MM.1S (cell line): ENCODE data around the gene BCL11B.

ENCODE experiments used
- DNase-seq: peaks from one replicate; pipeline ENCODE4 v3.0.0-alpha.2; 2015
- H2AFZ ChIP-seq: fragments of 300-600 bp; sonication (generic); 2 replicates; pipeline ENCODE4 v1.6.0; 2016; ENCODE audit warnings: antibody characterized with exemption, low read length
- H3F3A ChIP-seq: fragments of 300-600 bp; sonication (generic); 2 replicates; pipeline ENCODE4 v1.6.1; 2016; ENCODE audit warnings: mild to moderate bottlenecking, antibody characterized with exemption, low read length, moderate library complexity, mixed read lengths; ENCODE audit not compliant: insufficient read depth
- H3K27ac ChIP-seq: fragments of 300-600 bp; sonication (generic); 2 replicates; pipeline ENCODE4 v1.5.1; 2016; ENCODE audit warnings: mild to moderate bottlenecking, low read length
- H3K27me3 ChIP-seq: fragments of 300-600 bp; sonication (generic); replicated peaks from 2 replicates; pipeline ENCODE4 v1.6.0; 2016; ENCODE audit warnings: low read length; ENCODE audit not compliant: insufficient read depth
- H3K36me3 ChIP-seq: fragments of 300-600 bp; sonication (generic); replicated peaks from 2 replicates; pipeline ENCODE4 v1.6.1; 2016; ENCODE audit warnings: mild to moderate bottlenecking, low read length, mixed read lengths; ENCODE audit not compliant: insufficient read depth
- H3K4me1 ChIP-seq: fragments of 300-600 bp; sonication (generic); 2 replicates; pipeline ENCODE4 v1.6.1; 2016; ENCODE audit warnings: low read length, mixed read lengths
- H3K4me2 ChIP-seq: fragments of 300-600 bp; sonication (generic); 2 replicates; pipeline ENCODE4 v1.6.0; 2016; ENCODE audit warnings: low read depth, low read length
- H3K4me3 ChIP-seq: fragments of 300-600 bp; sonication (generic); 2 replicates; pipeline ENCODE4 v1.5.1; 2016; ENCODE audit warnings: low read length, mixed read lengths
- H3K79me2 ChIP-seq: fragments of 300-600 bp; sonication (generic); 2 replicates; pipeline ENCODE4 v1.6.1; 2016; ENCODE audit warnings: mixed run types, low read length, mixed read lengths
- H3K9ac ChIP-seq: fragments of 300-600 bp; sonication (generic); 2 replicates; pipeline ENCODE4 v1.6.1; 2016; ENCODE audit warnings: low read length, mixed read lengths
- H3K9me2 ChIP-seq: fragments of 300-600 bp; sonication (generic); replicated peaks from 2 replicates; pipeline ENCODE4 v1.6.1; 2016; ENCODE audit warnings: mild to moderate bottlenecking, low read length, mixed read lengths; ENCODE audit not compliant: insufficient read depth
- H3K9me3 ChIP-seq: fragments of 300-600 bp; sonication (generic); replicated peaks from 2 replicates; pipeline ENCODE4 v1.6.1; 2016; ENCODE audit warnings: mild to moderate bottlenecking, low read length, mixed read lengths; ENCODE audit not compliant: insufficient read depth
- H4K20me1 ChIP-seq: fragments of 300-600 bp; sonication (generic); 2 replicates; pipeline ENCODE4 v1.6.1; 2016; ENCODE audit warnings: mild to moderate bottlenecking, low read length, moderate library complexity, mixed read lengths; ENCODE audit not compliant: insufficient read depth
- CTCF ChIP-seq: fragments of 300-600 bp; sonication (generic); IDR thresholded peaks from 2 replicates; pipeline ENCODE4 v1.5.1; 2016; ENCODE audit warnings: antibody characterized with exemption, low read length, mixed read lengths
- EZH2 ChIP-seq: fragments of 300-600 bp; sonication (generic); optimal IDR thresholded peaks from 2 replicates; pipeline ENCODE3; 2017; ENCODE audit warnings: low read depth, mild to moderate bottlenecking, antibody characterized with exemption, low read length, mixed read lengths
- EZH2phosphoT487 ChIP-seq: fragments of 300-600 bp; sonication (generic); IDR thresholded peaks from 2 replicates; pipeline ENCODE4 v1.6.1; 2018; ENCODE audit warnings: antibody characterized with exemption, low read length

The BCL11B gene

GRCh38 chr14:99174770-99175319 is 97.2 kb downstream of the BCL11B start:
- Histone ChIP-seq H3F3A (no peaks in the 10 kb centered on the region), H3K9ac (no peak overlapping the region), H3K4me1 (no peaks in the 10 kb centered on the region), H4K20me1 (no peaks in the 10 kb centered on the region), H3K9me3 (no peaks in the 10 kb centered on the region), H3K79me2 (no peaks in the 10 kb centered on the region), H2AFZ (no peak overlapping the region), H3K4me2 (no peak overlapping the region), H3K4me3 (no peak overlapping the region), H3K36me3 (no peaks in the 10 kb centered on the region), H3K9me2 (no peaks in the 10 kb centered on the region), H3K27ac (no peak overlapping the region), H3K27me3 (no peaks in the 10 kb centered on the region)
- TF ChIP-seq CTCF (no peak), EZH2phosphoT487 (no peak), EZH2 (no peak)
- DNase-seq, result no peak

GRCh38 chr14:99174081-99174769 is 97.8 kb downstream of the BCL11B start:
- no peak for TF ChIP-seq EZH2phosphoT487
- no peak for TF ChIP-seq EZH2
- TF ChIP-seq CTCF, result no peak
- H3F3A ChIP-seq, result no peaks in the 10 kb centered on the region
- H3K27ac ChIP-seq, result no peak overlapping the region
- no peaks in the 10 kb centered on the region for H3K4me1 ChIP-seq
- no peaks in the 10 kb centered on the region for H3K9me3 ChIP-seq
- H3K36me3 ChIP-seq, result no peaks in the 10 kb centered on the region
- no peaks in the 10 kb centered on the region for H4K20me1 ChIP-seq
- no peak for DNase-seq
- no peak overlapping the region for H3K9ac ChIP-seq
- H3K27me3 ChIP-seq, result no peaks in the 10 kb centered on the region
- H3K9me2 ChIP-seq, result no peaks in the 10 kb centered on the region
- no peak overlapping the region for H3K4me3 ChIP-seq
- H2AFZ ChIP-seq, result no peak overlapping the region
- H3K4me2 ChIP-seq, result no peak overlapping the region
- H3K79me2 ChIP-seq, result no peaks in the 10 kb centered on the region

- H3K9me3 ChIP-seq, result no peaks in the 10 kb centered on the region
Observed at GRCh38 chr14:99173506-99173905, 98.5 kb downstream of the BCL11B start.

More at GRCh38 chr14:99173506-99173905, 98.5 kb downstream of the BCL11B start:
- Histone ChIP-seq H4K20me1 (no peaks in the 10 kb centered on the region), H3K27me3 (no peaks in the 10 kb centered on the region), H3F3A (no peaks in the 10 kb centered on the region), H3K79me2 (no peaks in the 10 kb centered on the region), H2AFZ (no peak overlapping the region), H3K4me1 (no peaks in the 10 kb centered on the region), H3K9ac (no peak overlapping the region), H3K4me3 (no peak overlapping the region), H3K4me2 (no peak overlapping the region), H3K36me3 (no peaks in the 10 kb centered on the region), H3K27ac (no peak overlapping the region), H3K9me2 (no peaks in the 10 kb centered on the region)
- TF ChIP-seq EZH2 (no peak), CTCF (no peak), EZH2phosphoT487 (no peak)
- no peak for DNase-seq
